ENCODE results near the gene RAMP1.
A peak's percentile ranks its signal among the peaks of the same experiment; 100 is the strongest.

The RAMP1 gene

GRCh38 chr2:237904831-237905599 is 45.6 kb downstream of the RAMP1 start:
- peaks cover 33% of the 10 kb centered on the region for H3K4me1 Mint-ChIP-seq (ENCODE audit: low read depth)

GRCh38 chr2:237907144-237907543 is 47.7 kb downstream of the RAMP1 start:
- H3K4me3 Mint-ChIP-seq = no peak overlapping the region

More at GRCh38 chr2:237904831-237905599, 45.6 kb downstream of the RAMP1 start:
- Mint-ChIP-seq H3K27me3 (ENCODE audit: low read depth) (no peaks in the 10 kb centered on the region), H3K9me3 (peaks cover 16% of the 10 kb centered on the region), H3K36me3 (ENCODE audit: low read depth) (peaks cover 10% of the 10 kb centered on the region), H3K27ac (peak overlapping the region; percentile 88), H3K4me3 (peak overlapping the region; percentile 67)
- DNase-seq (ENCODE audit: low spot score) = peak; percentile 68

GRCh38 chr2:237909075-237909695 is 49.8 kb downstream of the RAMP1 start:
- Mint-ChIP-seq H3K4me3 (no peak overlapping the region), H3K9me3 (peaks cover 24% of the 10 kb centered on the region), H3K27me3 (ENCODE audit: low read depth) (no peaks in the 10 kb centered on the region), H3K4me1 (ENCODE audit: low read depth) (peaks cover 18% of the 10 kb centered on the region), H3K27ac (no peak overlapping the region), H3K36me3 (ENCODE audit: low read depth) (peaks cover 12% of the 10 kb centered on the region)
- DNase-seq (ENCODE audit: low spot score) = no peak

More at GRCh38 chr2:237907144-237907543, 47.7 kb downstream of the RAMP1 start:
- H3K36me3 Mint-ChIP-seq (ENCODE audit: low read depth) = peaks cover 12% of the 10 kb centered on the region
- peaks cover 24% of the 10 kb centered on the region for H3K9me3 Mint-ChIP-seq
- DNase-seq (ENCODE audit: low spot score) = no peak
- H3K27ac Mint-ChIP-seq = peak overlapping the region; percentile 16
- H3K27me3 Mint-ChIP-seq (ENCODE audit: low read depth) = no peaks in the 10 kb centered on the region
- peaks cover 22% of the 10 kb centered on the region for H3K4me1 Mint-ChIP-seq (ENCODE audit: low read depth)

GRCh38 chr2:237909801-237910475 is 50.5 kb downstream of the RAMP1 start:
- no peaks in the 10 kb centered on the region for H3K27me3 Mint-ChIP-seq (ENCODE audit: low read depth)

GRCh38 chr2:237910576-237911362 is 51.3 kb downstream of the RAMP1 start:
- Mint-ChIP-seq H3K4me1 (ENCODE audit: low read depth) (peaks cover 6% of the 10 kb centered on the region), H3K9me3 (peaks cover 24% of the 10 kb centered on the region)

More at GRCh38 chr2:237909801-237910475, 50.5 kb downstream of the RAMP1 start:
- Mint-ChIP-seq H3K4me3 (no peak overlapping the region), H3K27ac (no peak overlapping the region), H3K36me3 (ENCODE audit: low read depth) (peaks cover 12% of the 10 kb centered on the region), H3K9me3 (peaks cover 24% of the 10 kb centered on the region), H3K4me1 (ENCODE audit: low read depth) (peaks cover 13% of the 10 kb centered on the region)
- DNase-seq (ENCODE audit: low spot score) = no peak

GRCh38 chr2:237911363-237912017 is 52.1 kb downstream of the RAMP1 start:
- H3K27ac Mint-ChIP-seq = no peak overlapping the region
- no peak overlapping the region for H3K4me3 Mint-ChIP-seq
- DNase-seq (ENCODE audit: low spot score) = no peak
- peaks cover 4% of the 10 kb centered on the region for H3K4me1 Mint-ChIP-seq (ENCODE audit: low read depth)
- peaks cover 22% of the 10 kb centered on the region for H3K9me3 Mint-ChIP-seq
- H3K36me3 Mint-ChIP-seq (ENCODE audit: low read depth) = peaks cover 10% of the 10 kb centered on the region
- H3K27me3 Mint-ChIP-seq (ENCODE audit: low read depth) = no peaks in the 10 kb centered on the region

More at GRCh38 chr2:237910576-237911362, 51.3 kb downstream of the RAMP1 start:
- Mint-ChIP-seq H3K36me3 (ENCODE audit: low read depth) (peaks cover 12% of the 10 kb centered on the region), H3K4me3 (no peak overlapping the region), H3K27me3 (ENCODE audit: low read depth) (no peaks in the 10 kb centered on the region), H3K27ac (peak overlapping the region; percentile 37)
- DNase-seq (ENCODE audit: low spot score) = no peak

GRCh38 chr2:237912271-237913192 is 53.1 kb downstream of the RAMP1 start:
- Mint-ChIP-seq H3K27ac (no peak overlapping the region), H3K4me3 (no peak overlapping the region), H3K9me3 (peaks cover 14% of the 10 kb centered on the region), H3K36me3 (ENCODE audit: low read depth) (peaks cover 3% of the 10 kb centered on the region), H3K27me3 (ENCODE audit: low read depth) (no peaks in the 10 kb centered on the region), H3K4me1 (ENCODE audit: low read depth) (no peaks in the 10 kb centered on the region)
- DNase-seq (ENCODE audit: low spot score) = no peak

GRCh38 chr2:237913193-237913917 is 53.9 kb downstream of the RAMP1 start:
- Mint-ChIP-seq H3K4me1 (ENCODE audit: low read depth) (no peaks in the 10 kb centered on the region), H3K9me3 (peaks cover 9% of the 10 kb centered on the region), H3K27me3 (ENCODE audit: low read depth) (no peaks in the 10 kb centered on the region), H3K4me3 (no peak overlapping the region), H3K27ac (no peak overlapping the region), H3K36me3 (ENCODE audit: low read depth) (peaks cover 3% of the 10 kb centered on the region)
- DNase-seq (ENCODE audit: low spot score) = no peak

GRCh38 chr2:237915576-237915975 is 56.2 kb downstream of the RAMP1 start:
- H3K27ac Mint-ChIP-seq = no peak overlapping the region
- no peak overlapping the region for H3K4me3 Mint-ChIP-seq
- no peak for DNase-seq (ENCODE audit: low spot score)
- no peaks in the 10 kb centered on the region for H3K36me3 Mint-ChIP-seq (ENCODE audit: low read depth)
- peaks cover 2% of the 10 kb centered on the region for H3K27me3 Mint-ChIP-seq (ENCODE audit: low read depth)
- peaks cover 3% of the 10 kb centered on the region for H3K9me3 Mint-ChIP-seq
- peaks cover 10% of the 10 kb centered on the region for H3K4me1 Mint-ChIP-seq (ENCODE audit: low read depth)

GRCh38 chr2:237916296-237916695 is 56.9 kb downstream of the RAMP1 start:
- Mint-ChIP-seq H3K27me3 (ENCODE audit: low read depth) (peaks cover 2% of the 10 kb centered on the region), H3K9me3 (no peaks in the 10 kb centered on the region), H3K4me3 (no peak overlapping the region), H3K36me3 (ENCODE audit: low read depth) (no peaks in the 10 kb centered on the region), H3K27ac (no peak overlapping the region), H3K4me1 (ENCODE audit: low read depth) (peaks cover 13% of the 10 kb centered on the region)
- DNase-seq (ENCODE audit: low spot score) = no peak

- Mint-ChIP-seq H3K36me3 (ENCODE audit: low read depth) (no peaks in the 10 kb centered on the region), H3K4me1 (ENCODE audit: low read depth) (peaks cover 13% of the 10 kb centered on the region), H3K9me3 (no peaks in the 10 kb centered on the region), H3K27me3 (ENCODE audit: low read depth) (peaks cover 2% of the 10 kb centered on the region), H3K27ac (no peak overlapping the region), H3K4me3 (no peak overlapping the region)
- DNase-seq (ENCODE audit: low spot score) = no peak
Observed at GRCh38 chr2:237917696-237918374, 58.4 kb downstream of the RAMP1 start.

Data from T-helper 2 cell treated with Interferon-gamma antibody and Interleukin-4, amounts not matched to agents 5 μg/mL and 100 μg/mL, for 36 hours (primary cell).